LNCaP clone FGC (cell line): ENCODE data around the gene RAD18.

Experiments used
- DNase-seq: peaks from one replicate; pipeline ENCODE4 v3.0.0-alpha.2; 2011; ENCODE audit warnings: low read depth
- H3K4me3 ChIP-seq: 2 replicates; pipeline ENCODE4 v1.5.1; 2011; ENCODE audit warnings: mild to moderate bottlenecking, low read depth, low read length, control low read depth
- TF ChIP-seq, protein P1 (sequence below): IDR thresholded peaks from 2 replicates; pipeline ENCODE4 v1.5.1; 2012; ENCODE audit warnings: mild to moderate bottlenecking; ENCODE audit not compliant: control insufficient read depth, insufficient read depth; ENCODE audit errors: extremely low read depth

RAD18 gene

DNA sequence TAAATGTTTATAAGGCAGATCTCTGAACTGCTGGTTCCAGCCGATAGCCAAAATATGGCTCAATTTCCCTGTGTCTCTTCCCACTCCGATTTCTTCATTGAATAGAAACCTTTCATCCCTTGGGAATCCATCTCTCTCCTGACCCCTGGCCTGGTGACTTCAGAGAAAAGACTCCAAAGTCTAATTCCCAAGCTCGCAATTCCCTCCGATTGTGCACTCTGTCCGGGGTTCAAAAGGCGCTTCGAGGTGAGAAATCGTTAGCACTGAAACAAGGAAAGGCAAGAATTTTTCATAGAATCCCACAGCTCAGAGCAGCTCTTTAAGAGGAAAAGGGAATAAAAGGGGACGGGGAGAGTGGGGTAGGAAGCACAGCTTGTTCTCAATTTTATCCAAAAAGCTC is 18.4 kb upstream of the RAD18 start:
- DNase-seq = no peak
- H3K4me3 ChIP-seq = no peak overlapping the region
- TF ChIP-seq, protein P1, sequence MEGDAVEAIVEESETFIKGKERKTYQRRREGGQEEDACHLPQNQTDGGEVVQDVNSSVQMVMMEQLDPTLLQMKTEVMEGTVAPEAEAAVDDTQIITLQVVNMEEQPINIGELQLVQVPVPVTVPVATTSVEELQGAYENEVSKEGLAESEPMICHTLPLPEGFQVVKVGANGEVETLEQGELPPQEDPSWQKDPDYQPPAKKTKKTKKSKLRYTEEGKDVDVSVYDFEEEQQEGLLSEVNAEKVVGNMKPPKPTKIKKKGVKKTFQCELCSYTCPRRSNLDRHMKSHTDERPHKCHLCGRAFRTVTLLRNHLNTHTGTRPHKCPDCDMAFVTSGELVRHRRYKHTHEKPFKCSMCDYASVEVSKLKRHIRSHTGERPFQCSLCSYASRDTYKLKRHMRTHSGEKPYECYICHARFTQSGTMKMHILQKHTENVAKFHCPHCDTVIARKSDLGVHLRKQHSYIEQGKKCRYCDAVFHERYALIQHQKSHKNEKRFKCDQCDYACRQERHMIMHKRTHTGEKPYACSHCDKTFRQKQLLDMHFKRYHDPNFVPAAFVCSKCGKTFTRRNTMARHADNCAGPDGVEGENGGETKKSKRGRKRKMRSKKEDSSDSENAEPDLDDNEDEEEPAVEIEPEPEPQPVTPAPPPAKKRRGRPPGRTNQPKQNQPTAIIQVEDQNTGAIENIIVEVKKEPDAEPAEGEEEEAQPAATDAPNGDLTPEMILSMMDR = no peak

DNA sequence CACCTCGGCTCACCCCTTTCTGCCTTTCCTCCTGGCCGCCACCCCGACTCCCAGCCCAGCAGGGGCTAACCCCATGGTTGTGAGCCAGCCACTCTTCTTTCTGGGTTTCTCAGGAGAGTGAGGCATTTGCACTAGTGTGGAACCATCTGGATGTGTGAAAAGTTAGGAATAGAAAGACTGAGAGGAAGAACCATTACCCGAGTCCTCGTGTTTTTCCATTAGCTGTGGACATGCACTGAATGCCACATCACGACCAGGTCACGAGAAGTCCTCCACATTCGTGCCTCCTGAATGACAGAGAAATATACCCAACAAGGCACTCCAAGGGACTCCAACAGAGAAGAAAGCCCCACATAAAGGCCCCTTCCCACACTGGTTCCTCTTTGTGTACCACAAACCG is 18.0 kb upstream of the RAD18 start:
- DNase-seq = no peak
- TF ChIP-seq, protein P1 = no peak
- H3K4me3 ChIP-seq = no peak overlapping the region

DNA sequence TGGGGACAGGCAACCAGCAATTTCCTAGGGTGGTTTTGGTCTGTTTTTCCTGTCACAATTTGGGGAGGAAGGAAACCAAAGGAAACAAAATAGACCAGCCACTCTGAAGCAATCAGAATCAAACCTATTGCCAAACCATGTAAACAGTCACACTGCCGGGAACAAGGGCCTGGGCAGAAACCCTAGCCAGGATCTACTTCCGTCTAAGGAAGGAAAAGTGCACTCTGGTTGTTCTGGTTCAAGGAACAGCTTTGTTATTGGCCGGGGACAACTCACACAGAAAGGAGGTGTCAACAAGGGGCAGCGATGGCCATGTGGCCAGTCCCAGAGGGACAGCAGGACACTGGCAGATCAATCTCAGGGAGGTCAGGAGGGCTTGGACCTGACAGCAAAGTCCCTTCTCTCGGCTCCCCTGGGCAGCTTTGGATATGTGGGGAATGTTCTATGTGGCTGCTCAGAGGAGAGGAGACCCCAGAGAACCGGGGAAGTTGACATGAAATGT is 17.5 kb upstream of the RAD18 start:
- TF ChIP-seq, protein P1 = no peak
- no peak overlapping the region for H3K4me3 ChIP-seq
- no peak for DNase-seq

DNA sequence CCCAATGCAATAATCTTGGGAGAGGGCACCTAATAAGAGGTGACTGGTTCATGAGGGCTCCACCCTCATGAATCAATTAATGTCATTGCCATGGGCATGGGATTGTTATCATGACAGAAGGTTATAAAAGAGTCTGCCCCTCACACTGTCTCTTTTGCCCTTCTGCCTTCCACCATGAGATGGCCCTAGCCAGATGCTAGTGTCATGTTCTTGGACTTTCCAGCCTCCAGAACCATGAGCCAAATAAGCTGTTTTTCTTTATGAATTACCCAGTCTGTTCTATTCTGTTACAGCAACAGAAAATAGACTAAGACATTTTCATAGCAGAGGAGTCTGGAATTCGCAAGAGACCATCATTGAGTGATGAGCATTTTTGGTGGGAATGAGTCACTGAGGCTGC is 16.0 kb upstream of the RAD18 start:
- no peak for DNase-seq
- TF ChIP-seq, protein P1 = no peak
- H3K4me3 ChIP-seq = no peak overlapping the region

DNA sequence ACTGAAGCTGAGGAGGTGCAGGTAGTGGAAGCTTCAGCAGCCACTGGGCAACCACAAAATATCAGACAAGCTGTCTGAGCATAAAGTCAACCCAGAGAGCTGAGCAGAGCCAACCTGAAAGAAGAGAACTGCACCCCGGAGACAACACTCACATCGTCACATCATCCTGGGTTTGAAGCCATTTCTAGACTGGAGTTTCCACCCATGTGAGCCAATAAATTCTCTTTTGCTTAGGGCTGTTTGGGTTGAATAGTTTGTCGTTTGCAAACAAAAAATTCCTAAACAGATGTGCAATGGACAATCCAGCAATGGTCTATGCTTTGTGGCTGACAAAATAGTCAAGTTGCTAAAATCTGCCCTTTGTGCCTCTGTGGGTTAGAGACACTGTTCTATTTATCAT is 15.3 kb upstream of the RAD18 start:
- no peak overlapping the region for H3K4me3 ChIP-seq
- DNase-seq = no peak
- TF ChIP-seq, protein P1 = no peak

DNA sequence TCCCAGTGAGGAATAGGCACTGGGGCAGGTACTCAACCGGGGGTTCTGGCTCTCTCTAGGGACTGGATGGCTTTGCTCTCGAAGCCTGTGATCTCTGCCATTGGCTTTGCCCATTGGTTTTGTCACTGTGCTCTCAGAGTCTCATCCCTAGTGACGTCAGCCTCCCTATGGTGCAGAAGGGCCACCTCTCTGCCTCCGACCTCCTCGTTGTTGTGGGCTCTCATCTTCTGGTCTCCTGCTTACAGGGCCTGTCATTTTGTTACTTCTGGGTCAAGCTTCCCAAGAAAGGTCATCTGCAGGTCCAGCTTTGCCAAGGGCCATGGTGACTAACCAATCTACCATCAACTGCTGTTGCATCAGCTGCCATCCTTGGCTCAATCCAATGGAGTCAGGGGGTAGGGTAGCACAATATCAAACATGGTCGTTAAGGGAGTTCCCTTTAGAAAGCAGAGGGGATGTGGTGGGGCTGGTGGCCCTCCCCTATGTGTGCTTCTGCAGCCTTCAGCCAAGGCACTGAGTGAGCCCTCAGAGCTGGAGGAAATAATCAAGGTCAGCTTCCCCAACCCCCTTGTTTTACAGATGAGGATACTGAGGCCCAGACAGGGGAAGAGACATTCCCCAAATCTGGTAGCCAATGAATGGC is 13.4 kb upstream of the RAD18 start:
- no peak for DNase-seq
- H3K4me3 ChIP-seq = no peak overlapping the region
- TF ChIP-seq, protein P1 = no peak
